ENCODE data around the gene RAB23. TPM values are rescaled to one million over a fixed set of nuclear protein-coding genes. Genes with fewer than 3 reads are reported as not detected.

RAB23 gene
- total and polyA plus RNA-seq, 2 of the 8 experiments (the other 6 are each of a cell fraction or from before 2014, with no cell fraction given): 6.5 to 17.2 TPM

- TF ChIP-seq USF2 (IDR thresholded peaks at IDR 0.05; ENCODE audit: low read length) (no peak), ZNF274 (IDR thresholded peaks at IDR 0.05; ENCODE audit: borderline replicate concordance, extremely low read depth, low read length) (no peak), SP2 (IDR thresholded peaks at IDR 0.05; ENCODE audit: low read length) (no peak)
Measured at GRCh38 chr6:57142178-57142525, 80.0 kb downstream of the RAB23 start (continued).
